A549 (cell line): Measurements from ENCODE around the gene MED27. TPM values are rescaled to one million over a fixed set of nuclear protein-coding genes. Genes with fewer than 3 reads are reported as not detected.

Source experiments
- ATAC-seq, 2 experiments: fragments of 200-7000 bp in 1 of 2; fragments of >200 bp in 1 of 2; cut with Nextera tagmentation in 1 of 2; cut with Tn5 transposase in 1 of 2; 3 replicates each; pipeline versions ENCODE4 v1.8.0 to v1.9.1; 2018 to 2020; ENCODE audit warnings: mild to moderate bottlenecking in 1 of 2, moderate library complexity in 1 of 2
- CTCF ChIA-PET: fragments of 300-600 bp; sonication (Branson Sonifier 250); formaldehyde crosslinking; extraction: SDS; loops from one replicate; lab custom pipeline; 2021; ENCODE audit warnings: antibody characterized with exemption, inconsistent platforms; lab: Yijun Ruan, JAX
- POLR2A ChIA-PET: fragments of 350-600 bp; formaldehyde crosslinking; extraction: SDS; loops from one replicate; lab custom pipeline; 2021; ENCODE audit warnings: antibody characterized with exemption, inconsistent platforms; lab: Yijun Ruan, JAX
- DNase-seq, 2 experiments: peaks; one replicate each; pipeline versions ENCODE4 v3.0.0 to v3.0.0-alpha.2; 2011 to 2016; ENCODE audit warnings: low read depth in 1 of 2, low spot score in 1 of 2
- FAIRE-seq: peaks from 2 replicates; lab custom pipeline; 2011; peaks lifted over from hg19 to GRCh38; lab: Jason Lieb, UNC
- H3K27ac ChIP-seq, 2 experiments: fragments of >200 bp; sonication (Bioruptor Twin); formaldehyde crosslinking; 3 replicates each; pipeline ENCODE4 v1.5.1; 2016 to 2017
- H3K4me1 ChIP-seq: fragments of >200 bp; sonication (Bioruptor Twin); formaldehyde crosslinking; 3 replicates; pipeline ENCODE4 v1.6.1; 2016
- H3K4me2 ChIP-seq: fragments of >200 bp; sonication (Bioruptor Twin); formaldehyde crosslinking; 3 replicates; pipeline ENCODE4 v1.6.1; 2016
- H3K4me3 ChIP-seq: fragments of >200 bp; sonication (Bioruptor Twin); formaldehyde crosslinking; 3 replicates; pipeline ENCODE4 v1.5.1; 2016
- H3K9me3 ChIP-seq: fragments of >200 bp; sonication (Bioruptor Twin); formaldehyde crosslinking; 3 replicates; pipeline ENCODE4 v1.6.1; 2016
- ATOH8 ChIP-seq: fragments of 250-450 bp; sonication (Bioruptor Pico); IDR thresholded peaks from 2 replicates; pipeline ENCODE4 v1.5.0; 2020; ENCODE audit warnings: low read depth, mild to moderate bottlenecking, moderate library complexity
- BHLHE40 ChIP-seq: IDR thresholded peaks from 2 replicates; pipeline ENCODE4 v1.6.1; 2012; ENCODE audit warnings: low read depth, low read length, inconsistent platforms
- CBX2 ChIP-seq: fragments of 200-600 bp; sonication (generic); IDR thresholded peaks from 2 replicates; pipeline ENCODE4 v1.6.1; 2016; ENCODE audit warnings: low read depth, mild to moderate bottlenecking, borderline replicate concordance
- CBX8 ChIP-seq: fragments of 200-600 bp; sonication (generic); IDR thresholded peaks from 2 replicates; pipeline ENCODE4 v1.6.1; 2016
- CEBPB ChIP-seq, 2 experiments: fragments of >200 bp in 1 of 2; sonication (Bioruptor Twin) in 1 of 2; formaldehyde crosslinking in 1 of 2; IDR thresholded peaks; 2 replicates each; pipeline ENCODE4 v1.6.1; 2012 to 2016
- CHD2 ChIP-seq: fragments of 150-350 bp; IDR thresholded peaks from 2 replicates; pipeline ENCODE4 v1.6.1; 2014; ENCODE audit warnings: low read length; ENCODE audit not compliant: partially characterized antibody
- CTCF ChIP-seq: fragments of >200 bp; sonication (Bioruptor Twin); formaldehyde crosslinking; IDR thresholded peaks from 3 replicates; pipeline ENCODE4 v1.5.1; 2016
- EHMT2 ChIP-seq: fragments of 200-600 bp; sonication (generic); IDR thresholded peaks from 2 replicates; pipeline ENCODE4 v1.6.1; 2016; ENCODE audit warnings: antibody characterized with exemption, low read depth, mild to moderate bottlenecking, moderate library complexity
- EP300 ChIP-seq, 2 experiments: fragments of >200 bp; sonication (Bioruptor Twin); formaldehyde crosslinking; IDR thresholded peaks; 2 replicates in 1 of 2; 3 replicates in 1 of 2; pipeline ENCODE4 v1.6.1; 2016 to 2017
- FOSL2 ChIP-seq, 2 experiments: fragments of 450-650 bp in 1 of 2; fragments of >200 bp in 1 of 2; sonication (Bioruptor Twin) in 1 of 2; formaldehyde crosslinking; IDR thresholded peaks; 2 replicates each; pipeline versions ENCODE4 v1.5.0 to v1.6.1; 2016 to 2020; ENCODE audit warnings: mild to moderate bottlenecking in 1 of 2, moderate library complexity in 1 of 2
- GATA3 ChIP-seq: IDR thresholded peaks from 2 replicates; pipeline ENCODE4 v1.6.1; 2012; ENCODE audit warnings: borderline replicate concordance
- HDAC2 ChIP-seq: fragments of 200-600 bp; sonication (generic); IDR thresholded peaks from 2 replicates; pipeline ENCODE4 v1.6.1; 2016
- HES2 ChIP-seq: fragments of >200 bp; sonication (Bioruptor Twin); formaldehyde crosslinking; IDR thresholded peaks from 2 replicates; pipeline ENCODE4 v1.6.1; 2016
- HEYL ChIP-seq: fragments of 250-450 bp; sonication (Bioruptor Pico); IDR thresholded peaks from 2 replicates; pipeline ENCODE4 v1.8.0; 2021; ENCODE audit warnings: mild to moderate bottlenecking, moderate library complexity
- HOXA7 ChIP-seq: fragments of 250-450 bp; sonication (Bioruptor Pico); IDR thresholded peaks from 2 replicates; pipeline ENCODE4 v1.5.0; 2020; ENCODE audit warnings: mild to moderate bottlenecking, moderate library complexity
- HOXB13 ChIP-seq: fragments of 250-450 bp; sonication (Bioruptor Pico); IDR thresholded peaks from 2 replicates; pipeline ENCODE4 v1.5.0; 2020; ENCODE audit warnings: low read depth, mild to moderate bottlenecking, moderate library complexity
- HOXB5 ChIP-seq: fragments of 250-450 bp; sonication (Bioruptor Pico); IDR thresholded peaks from 2 replicates; pipeline ENCODE4 v1.5.0; 2020; ENCODE audit warnings: mild to moderate bottlenecking, moderate library complexity
- JUN ChIP-seq, 2 experiments: fragments of >200 bp; sonication (Bioruptor Twin); formaldehyde crosslinking; IDR thresholded peaks; 2 replicates in 1 of 2; 3 replicates in 1 of 2; pipeline ENCODE4 v1.6.1; 2016 to 2017
- KDM1A ChIP-seq: fragments of 200-600 bp; sonication (generic); IDR thresholded peaks from 2 replicates; pipeline ENCODE4 v1.6.1; 2016; ENCODE audit warnings: low read depth, mild to moderate bottlenecking
- MAFK ChIP-seq: fragments of 450-650 bp; IDR thresholded peaks from 2 replicates; pipeline ENCODE4 v1.6.1; 2014; ENCODE audit not compliant: partially characterized antibody
- MAZ ChIP-seq: fragments of 150-350 bp; IDR thresholded peaks from 2 replicates; pipeline ENCODE4 v1.6.1; 2014; ENCODE audit warnings: antibody characterized with exemption, low read depth, low read length, borderline replicate concordance
- MYC ChIP-seq: IDR thresholded peaks from 2 replicates; pipeline ENCODE4 v1.6.1; 2012; ENCODE audit warnings: mild to moderate bottlenecking, inconsistent platforms, low read length, improper control_type of control experiment, borderline replicate concordance
- PHF8 ChIP-seq: fragments of 200-600 bp; sonication (generic); IDR thresholded peaks from 2 replicates; pipeline ENCODE4 v1.6.1; 2016; ENCODE audit warnings: low read depth, mild to moderate bottlenecking, antibody characterized with exemption, moderate library complexity, borderline replicate concordance
- POLR2A ChIP-seq: IDR thresholded peaks from 2 replicates; pipeline ENCODE4 v1.6.1; 2012; ENCODE audit warnings: mild to moderate bottlenecking, low read length
- POLR2AphosphoS2 ChIP-seq: conservative IDR thresholded peaks from 2 replicates; pipeline ENCODE4 v1.6.1; 2012; ENCODE audit warnings: low read length, improper control_type of control experiment, inconsistent platforms
- RAD21 ChIP-seq, 2 experiments: fragments of >200 bp in 1 of 2; sonication (Bioruptor Twin) in 1 of 2; formaldehyde crosslinking in 1 of 2; IDR thresholded peaks in 1 of 2; conservative IDR thresholded peaks in 1 of 2; 2 replicates in 1 of 2; 3 replicates in 1 of 2; pipeline ENCODE4 v1.6.1; 2012 to 2018; ENCODE audit warnings: inconsistent platforms in 1 of 2
- RARB ChIP-seq: fragments of 250-450 bp; sonication (Bioruptor Pico); IDR thresholded peaks from 2 replicates; pipeline ENCODE4 v1.8.0; 2021; ENCODE audit warnings: mild to moderate bottlenecking, moderate library complexity
- RCOR1 ChIP-seq: fragments of 150-350 bp; IDR thresholded peaks from 2 replicates; pipeline ENCODE4 v1.6.1; 2014; ENCODE audit warnings: antibody characterized with exemption, low read length, low read depth
- RFX5 ChIP-seq: fragments of 450-650 bp; IDR thresholded peaks from 2 replicates; pipeline ENCODE4 v1.7.1; 2014; ENCODE audit warnings: antibody characterized with exemption, mild to moderate bottlenecking, moderate library complexity
- SREBF2 ChIP-seq: fragments of 450-650 bp; IDR thresholded peaks from 2 replicates; pipeline ENCODE4 v1.6.1; 2014; ENCODE audit warnings: mild to moderate bottlenecking, moderate library complexity
- TFCP2L1 ChIP-seq: fragments of 250-450 bp; sonication (Bioruptor Pico); IDR thresholded peaks from 2 replicates; pipeline ENCODE4 v1.5.0; 2021; ENCODE audit warnings: mild to moderate bottlenecking
- TP53 ChIP-seq: fragments of 250-450 bp; sonication (Bioruptor Pico); IDR thresholded peaks from 2 replicates; pipeline ENCODE4 v1.5.0; 2021; ENCODE audit warnings: mild to moderate bottlenecking, moderate library complexity
- ZC3H11A ChIP-seq: fragments of 450-650 bp; IDR thresholded peaks from 2 replicates; pipeline ENCODE4 v1.6.1; 2014; ENCODE audit warnings: antibody characterized with exemption, mild to moderate bottlenecking
- ZFP36 ChIP-seq: fragments of 450-650 bp; IDR thresholded peaks from 2 replicates; pipeline ENCODE4 v1.6.1; 2014; ENCODE audit warnings: borderline replicate concordance; ENCODE audit not compliant: partially characterized antibody
- ZNF302 ChIP-seq: fragments of 250-450 bp; sonication (Bioruptor Pico); IDR thresholded peaks from 2 replicates; pipeline ENCODE4 v1.9.0; 2021; ENCODE audit warnings: inconsistent platforms, mild to moderate bottlenecking, moderate library complexity
- ZSCAN20 ChIP-seq: fragments of 250-450 bp; sonication (Bioruptor Pico); IDR thresholded peaks from 2 replicates; pipeline ENCODE4 v1.8.0; 2022; ENCODE audit warnings: mild to moderate bottlenecking, moderate library complexity
- WGBS: methylation state at CpG from one replicate; pipeline ENCODE4 v1.1.6; 2017; ENCODE audit errors: missing lambda C conversion rate; 5-methylcytosine and 5-hydroxymethylcytosine counted together
- polyA plus RNA-seq, 4 experiments: library from polyadenylated mRNA; depleted of rRNA in 3 of 4; stranded (reverse); fragments of >200 nt; fragmentation: RNase III in 1 of 4; extraction: RNeasy Plus Mini Kit Qiagen cat#74134 plus additional on column Dnase treatment in 1 of 4; gene quantifications; 2 replicates in 3 of 4; 3 replicates in 1 of 4; pipeline ENCODE4 v1.2.3, GENCODE V29; 2011 to 2017
- TF ChIP-seq, protein P1 (sequence below): fragments of 250-450 bp; sonication (Bioruptor Pico); IDR thresholded peaks from 2 replicates; pipeline ENCODE4 v1.5.0; 2021; ENCODE audit warnings: mild to moderate bottlenecking, moderate library complexity, borderline replicate concordance
- TF ChIP-seq, protein P2 (sequence below): fragments of 450-650 bp; IDR thresholded peaks from 2 replicates; pipeline ENCODE4 v1.6.1; 2014; ENCODE audit warnings: antibody characterized with exemption

Gene MED27
- polyA plus RNA-seq, 2 of the 4 experiments (the other 2 are of a cell fraction): 24.2 to 37.8 TPM

GRCh38 chr9:132114102-132114707 lies 34.5 kb upstream of the MED27 start:
- CTCF ChIA-PET: interaction anchor here (0.5 to 1.5 kb wide), 7 partner anchors 11 to 138 kb away, joined by 3 to 5 read pairs (median 3); no protein-coding TSS in a partner anchor
- no peak for FAIRE-seq
- 32% methylated on average over 18 of the region's 18 CpGs for WGBS
- TF ChIP-seq MAFK (no peak), ATOH8 (peak; percentile 50; the same call in 1 of the 2 replicates), RARB (no peak), ZSCAN20 (CRISPR knock-in tag) (peak; percentile 53; the same call in 1 of the 2 replicates), CTCF (no peak), CBX2 (no peak), TFCP2L1 (no peak), HDAC2 (no peak), CBX8 (no peak), GATA3 (no peak), EHMT2 (peak; percentile 93), JUN (IDR thresholded peaks at IDR 0.05) (no peak), ZC3H11A (no peak), ZNF302 (CRISPR knock-in tag) (no peak), RFX5 (no peak), HES2 (no peak), HOXB5 (0 out of 2 replicates have a peak, but pooled peaks have one; percentile 34), RCOR1 (no peak), BHLHE40 (no peak), POLR2A (no peak), PHF8 (no peak), CHD2 (no peak), HOXA7 (no peak), SREBF2 (no peak), RAD21 (conservative IDR thresholded peaks at IDR 0.05 in 1 of 2, IDR thresholded peaks at IDR 0.05 in 1 of 2) (no peak), ZFP36 (no peak), MAZ (no peak), HEYL (no peak), HOXB13 (CRISPR knock-in tag) (0 out of 2 replicates have a peak, but pooled peaks have one; percentile 40), FOSL2 (IDR thresholded peaks at IDR 0.05) (no peak), FOSL2 (CRISPR knock-in tag; IDR thresholded peaks at IDR 0.05) (no peak), POLR2AphosphoS2 (no peak), KDM1A (no peak), MYC (no peak), TP53 (CRISPR knock-in tag) (no peak), CEBPB (IDR thresholded peaks at IDR 0.05) (no peak), EP300 (IDR thresholded peaks at IDR 0.05) (no peak)
- TF ChIP-seq, protein P1, sequence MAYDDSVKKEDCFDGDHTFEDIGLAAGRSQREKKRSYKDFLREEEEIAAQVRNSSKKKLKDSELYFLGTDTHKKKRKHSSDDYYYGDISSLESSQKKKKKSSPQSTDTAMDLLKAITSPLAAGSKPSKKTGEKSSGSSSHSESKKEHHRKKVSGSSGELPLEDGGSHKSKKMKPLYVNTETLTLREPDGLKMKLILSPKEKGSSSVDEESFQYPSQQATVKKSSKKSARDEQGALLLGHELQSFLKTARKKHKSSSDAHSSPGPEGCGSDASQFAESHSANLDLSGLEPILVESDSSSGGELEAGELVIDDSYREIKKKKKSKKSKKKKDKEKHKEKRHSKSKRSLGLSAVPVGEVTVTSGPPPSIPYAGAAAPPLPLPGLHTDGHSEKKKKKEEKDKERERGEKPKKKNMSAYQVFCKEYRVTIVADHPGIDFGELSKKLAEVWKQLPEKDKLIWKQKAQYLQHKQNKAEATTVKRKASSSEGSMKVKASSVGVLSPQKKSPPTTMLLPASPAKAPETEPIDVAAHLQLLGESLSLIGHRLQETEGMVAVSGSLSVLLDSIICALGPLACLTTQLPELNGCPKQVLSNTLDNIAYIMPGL: no peak
- TF ChIP-seq, protein P2, sequence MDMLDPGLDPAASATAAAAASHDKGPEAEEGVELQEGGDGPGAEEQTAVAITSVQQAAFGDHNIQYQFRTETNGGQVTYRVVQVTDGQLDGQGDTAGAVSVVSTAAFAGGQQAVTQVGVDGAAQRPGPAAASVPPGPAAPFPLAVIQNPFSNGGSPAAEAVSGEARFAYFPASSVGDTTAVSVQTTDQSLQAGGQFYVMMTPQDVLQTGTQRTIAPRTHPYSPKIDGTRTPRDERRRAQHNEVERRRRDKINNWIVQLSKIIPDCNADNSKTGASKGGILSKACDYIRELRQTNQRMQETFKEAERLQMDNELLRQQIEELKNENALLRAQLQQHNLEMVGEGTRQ: no peak

More at GRCh38 chr9:132114102-132114707, 34.5 kb upstream of the MED27 start:
- ATAC-seq: peak; percentile 91 to 95
- DNase-seq: peak; percentile 53 to 59
- Histone ChIP-seq H3K9me3 (0 out of 3 replicates have a peak, but pooled peaks cover 2% of the 10 kb centered on the region), H3K4me2 (peak overlapping the region; percentile 20; the same call in 1 of the 3 replicates), H3K4me1 (no peaks in the 10 kb centered on the region), H3K4me3 (no peak overlapping the region), H3K27ac (no peak overlapping the region)
- POLR2A ChIA-PET: no interaction called here
